Measurements from ENCODE around the gene CDKAL1.
"Not testable (repeated sequence)": the region's sequence is repeated elsewhere in the genome, so short reads cannot be mapped to it uniquely, and the experiment has no call there.

The CDKAL1 gene

DNA sequence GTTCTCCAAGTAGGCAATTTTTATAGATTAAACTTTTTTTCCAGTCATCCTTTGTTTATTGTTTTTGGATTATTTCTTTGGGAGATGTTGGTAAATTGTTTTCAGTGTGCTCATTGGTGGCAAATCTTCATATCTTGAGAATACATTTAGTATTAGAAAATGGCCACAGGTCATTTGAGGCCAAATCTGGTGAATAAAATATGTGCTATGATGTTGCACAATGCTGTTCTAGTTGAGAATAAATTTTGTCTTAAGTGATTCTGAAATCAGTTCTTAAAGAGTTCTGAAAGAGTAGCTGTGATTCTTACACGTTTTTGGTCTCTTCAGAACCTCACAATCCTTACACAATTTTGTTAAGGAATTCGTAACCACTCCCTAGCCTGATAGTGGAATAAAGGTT is 20.1 kb downstream of the CDKAL1 start:
- no peak for DNase-seq (ENCODE audit: low read depth)

GRCh38 chr6:20554817-20555216 is 20.6 kb downstream of the CDKAL1 start:
- DNase-seq (ENCODE audit: low read depth), result no peak

DNA sequence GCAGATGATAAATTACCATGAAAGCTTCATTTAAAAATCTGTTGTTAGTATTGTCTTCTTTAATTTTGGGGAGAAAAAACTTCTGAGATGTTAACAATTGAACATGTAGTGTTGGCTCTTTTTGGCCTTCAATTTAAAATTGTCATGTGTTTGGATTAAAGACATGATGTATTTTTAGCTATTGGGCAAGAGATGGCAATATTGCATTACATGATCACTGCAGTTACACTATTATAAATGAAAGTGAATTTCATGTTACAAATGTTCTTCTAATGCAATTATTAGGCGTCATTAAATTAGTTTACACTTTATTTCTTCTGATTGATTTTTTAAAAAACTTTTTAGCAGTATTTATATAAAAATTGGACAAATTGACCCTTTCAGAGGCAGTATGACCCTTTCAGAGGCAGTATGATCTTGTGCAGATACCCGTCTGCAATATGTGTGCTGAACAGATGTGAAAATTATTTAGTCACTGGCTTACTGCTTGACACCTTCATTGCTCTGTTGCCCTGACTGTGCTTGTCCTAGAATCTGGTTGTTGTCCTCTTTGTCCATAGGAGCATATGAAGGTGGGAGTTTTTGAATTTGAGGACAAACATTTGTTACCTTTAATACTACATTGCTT is 25.8 kb downstream of the CDKAL1 start:
- no peak for DNase-seq (ENCODE audit: low read depth)

DNA sequence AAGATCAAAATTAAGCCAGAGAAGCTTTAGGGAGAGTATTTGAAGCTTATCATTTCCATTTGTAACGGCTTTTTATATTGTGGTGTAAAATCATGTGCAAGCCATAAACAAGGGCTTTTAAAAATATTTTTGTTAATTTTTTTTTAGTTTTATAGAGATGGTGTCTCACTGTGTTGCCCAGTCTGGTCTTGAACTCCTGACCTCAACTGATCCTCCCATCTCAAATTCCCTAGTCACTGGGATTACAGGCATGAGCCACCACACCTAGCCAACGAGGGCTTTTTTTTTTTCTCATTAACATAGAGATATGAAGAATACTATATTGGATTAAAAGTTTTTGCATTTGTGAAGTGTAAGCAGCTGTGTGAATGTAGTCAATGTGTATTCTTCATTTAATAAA is 29.1 kb downstream of the CDKAL1 start:
- no peak for DNase-seq (ENCODE audit: low read depth)

- DNase-seq (ENCODE audit: low read depth), result no peak
Measured at GRCh38 chr6:20564269-20564668, 30.0 kb downstream of the CDKAL1 start.

DNA sequence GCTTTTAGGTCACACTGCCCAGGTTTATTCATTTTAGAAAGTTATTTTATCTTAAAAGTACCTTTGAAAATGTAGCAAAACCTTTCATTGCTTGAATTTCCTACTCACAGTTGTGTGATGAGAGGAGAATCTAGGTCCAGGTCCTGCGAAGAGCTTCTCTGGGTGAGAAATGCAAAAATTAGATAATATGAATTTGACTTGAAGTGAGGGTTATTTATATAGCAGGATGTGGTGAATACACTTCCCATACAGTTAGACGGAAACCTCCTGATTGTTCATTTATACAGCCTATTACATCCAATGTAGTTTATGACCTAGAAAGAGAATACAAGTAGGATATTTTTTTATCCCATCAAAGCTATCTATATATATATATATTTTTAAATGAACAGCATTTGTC is 30.5 kb downstream of the CDKAL1 start:
- no peak for DNase-seq (ENCODE audit: low read depth)

DNA sequence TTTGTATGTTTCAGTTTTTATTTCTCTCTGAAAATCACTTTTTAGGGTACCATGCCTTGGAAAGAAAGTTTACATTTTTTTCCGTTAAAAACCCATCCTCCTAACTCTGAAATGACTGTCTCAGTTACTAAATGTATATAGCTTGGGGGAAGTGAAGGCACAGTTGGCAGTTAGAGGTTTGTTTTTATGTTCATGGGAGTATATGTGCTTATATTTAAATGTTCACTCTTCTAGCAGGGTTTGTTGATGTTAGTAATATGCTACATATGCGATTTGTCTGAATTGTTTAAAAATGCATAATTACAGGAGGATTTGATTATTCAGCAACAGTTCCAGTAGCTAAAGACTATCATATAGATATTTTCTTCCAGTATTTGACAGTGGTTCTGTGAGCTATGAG is 31.1 kb downstream of the CDKAL1 start:
- DNase-seq (ENCODE audit: low read depth), result no peak

- DNase-seq (ENCODE audit: low read depth), result no peak
Measured at GRCh38 chr6:20566109-20566508, 31.9 kb downstream of the CDKAL1 start.

GRCh38 chr6:20569000-20569610 is 34.8 kb downstream of the CDKAL1 start:
- no peak for DNase-seq (ENCODE audit: low read depth)

DNA sequence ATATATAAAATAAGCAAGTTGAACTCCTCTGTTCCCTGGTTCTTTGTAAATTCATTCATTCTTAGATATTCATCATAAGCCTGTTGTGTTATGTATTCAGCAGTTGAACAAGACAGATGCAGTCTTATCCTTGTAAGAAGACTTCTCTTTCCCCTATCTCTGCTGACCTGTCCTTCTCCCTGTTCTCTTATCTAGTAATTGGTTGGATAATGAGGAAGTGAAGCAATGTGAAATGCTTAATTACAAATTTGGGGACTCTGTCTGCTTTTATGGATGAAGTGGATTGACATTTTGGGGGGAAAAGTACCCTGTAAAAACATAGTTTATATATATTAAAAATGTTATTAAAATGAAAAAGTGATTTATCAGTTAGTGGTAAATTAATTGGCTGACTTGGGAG is 37.0 kb downstream of the CDKAL1 start:
- no peak for DNase-seq (ENCODE audit: low read depth)

DNA sequence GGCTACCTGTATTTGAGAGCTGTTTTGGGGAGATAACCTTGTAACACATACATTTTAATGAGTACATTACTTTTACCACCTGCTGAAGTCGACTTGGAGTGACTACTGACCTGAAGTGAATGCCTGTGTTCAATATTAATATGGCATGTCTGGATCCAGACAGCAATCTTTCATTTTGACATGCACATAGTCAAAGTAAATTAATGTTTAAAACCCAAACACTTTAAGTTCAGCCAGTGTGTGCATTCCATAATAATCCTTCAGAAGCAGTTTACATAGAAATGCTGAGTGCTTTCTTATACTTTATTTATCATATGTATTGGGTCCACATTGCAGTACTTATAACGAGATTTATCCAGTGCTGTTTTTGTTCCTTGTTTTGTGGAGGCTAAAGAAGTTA is 38.0 kb downstream of the CDKAL1 start:
- no peak for DNase-seq (ENCODE audit: low read depth)

- DNase-seq (ENCODE audit: low read depth), result no peak
Measured at GRCh38 chr6:20572940-20573339, 38.7 kb downstream of the CDKAL1 start.

DNA sequence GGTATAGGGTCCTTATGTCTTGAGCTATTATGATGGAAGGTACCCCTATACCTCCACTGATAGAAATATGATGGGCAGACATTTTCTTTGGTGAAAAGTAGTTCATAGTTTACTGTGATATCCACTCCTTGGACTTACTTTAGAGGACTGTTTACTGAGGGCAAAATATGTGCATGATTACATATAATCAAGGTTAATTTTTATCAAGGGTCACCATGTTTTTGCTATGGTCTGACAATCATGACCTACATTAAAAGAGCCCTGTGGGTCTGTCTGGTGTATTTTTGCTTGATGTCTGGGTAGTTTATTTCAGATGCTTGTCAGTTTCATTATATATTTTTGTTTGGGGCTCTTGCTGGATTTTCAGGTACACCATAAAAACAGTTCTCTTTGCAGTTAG is 40.1 kb downstream of the CDKAL1 start:
- DNase-seq (ENCODE audit: low read depth), result no peak

DNA sequence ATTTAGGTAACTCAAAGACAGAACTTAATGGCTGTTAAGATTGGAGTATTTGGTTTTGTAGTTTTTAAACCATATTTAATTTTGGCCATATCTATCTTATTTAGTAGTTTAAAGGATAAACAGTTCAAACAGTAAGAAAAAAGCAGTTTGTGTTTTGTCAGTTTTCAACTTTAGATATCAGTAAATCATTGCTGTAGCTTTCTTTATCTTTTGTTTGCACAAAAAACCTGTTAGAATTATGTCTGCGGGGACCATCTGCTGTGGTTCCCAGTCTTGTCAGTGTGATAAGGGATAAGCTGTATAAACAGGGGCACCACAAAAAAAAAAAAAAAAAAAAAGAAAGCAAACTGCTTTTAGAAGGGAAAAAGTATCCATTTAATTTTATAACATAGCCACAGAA is 40.9 kb downstream of the CDKAL1 start:
- DNase-seq (ENCODE audit: low read depth), result no peak

DNA sequence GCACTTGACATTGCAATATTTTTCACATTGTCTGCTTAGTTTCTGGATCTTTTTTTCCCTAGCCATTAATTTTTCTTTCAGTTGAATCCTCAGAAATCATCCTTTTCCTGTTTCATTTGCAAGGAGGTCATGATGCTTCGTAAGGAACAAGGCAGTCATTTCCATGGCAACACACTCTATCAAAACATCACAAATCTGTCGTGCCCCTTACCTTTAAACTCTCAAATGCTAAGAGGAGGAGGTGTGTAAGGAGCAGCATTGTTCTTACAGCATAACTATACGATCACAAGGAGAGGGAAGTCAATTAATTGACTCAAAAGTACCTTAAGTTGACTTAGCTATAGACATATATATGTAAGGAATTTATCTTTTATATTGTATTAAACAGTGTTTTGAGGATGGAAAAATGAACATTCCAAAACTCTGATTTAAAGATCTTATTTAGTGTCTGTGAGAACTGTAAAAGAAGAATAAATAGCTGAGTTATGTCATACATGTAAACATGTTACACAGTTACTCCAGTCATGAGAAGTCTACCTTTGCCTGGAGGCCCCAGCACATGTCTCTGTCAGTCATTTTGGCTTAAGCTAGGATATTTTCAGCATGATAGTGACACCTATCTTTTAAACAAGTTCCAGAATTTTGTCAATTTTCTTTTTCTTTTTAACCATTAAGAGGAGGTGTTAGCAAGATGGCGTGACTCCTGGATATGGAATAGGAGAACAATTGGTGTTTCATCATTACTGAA is 41.6 kb downstream of the CDKAL1 start:
- no peak for DNase-seq (ENCODE audit: low read depth)

- DNase-seq (ENCODE audit: low read depth), result no peak
Measured at GRCh38 chr6:20577173-20577688, 43.0 kb downstream of the CDKAL1 start.

DNA sequence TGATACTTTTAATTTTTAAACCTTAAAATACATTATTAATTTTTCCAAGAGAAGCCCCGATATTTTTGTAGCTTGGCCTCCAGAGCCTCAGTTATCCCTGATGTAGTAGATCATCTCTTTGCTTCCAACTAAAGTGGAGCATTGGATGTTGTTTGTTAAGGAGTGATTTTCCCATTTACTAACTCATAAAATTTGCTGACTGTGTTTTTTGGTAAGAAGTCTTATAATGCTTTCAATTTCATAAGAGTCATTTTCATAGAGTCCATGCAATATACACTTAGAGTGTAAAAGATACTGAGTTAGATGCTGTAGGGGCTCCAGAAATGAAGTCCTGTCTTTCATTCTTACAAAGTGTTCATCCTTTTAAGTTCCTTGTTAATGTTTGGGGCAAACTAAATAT is 46.8 kb downstream of the CDKAL1 start:
- no peak for DNase-seq (ENCODE audit: low read depth)

DNA sequence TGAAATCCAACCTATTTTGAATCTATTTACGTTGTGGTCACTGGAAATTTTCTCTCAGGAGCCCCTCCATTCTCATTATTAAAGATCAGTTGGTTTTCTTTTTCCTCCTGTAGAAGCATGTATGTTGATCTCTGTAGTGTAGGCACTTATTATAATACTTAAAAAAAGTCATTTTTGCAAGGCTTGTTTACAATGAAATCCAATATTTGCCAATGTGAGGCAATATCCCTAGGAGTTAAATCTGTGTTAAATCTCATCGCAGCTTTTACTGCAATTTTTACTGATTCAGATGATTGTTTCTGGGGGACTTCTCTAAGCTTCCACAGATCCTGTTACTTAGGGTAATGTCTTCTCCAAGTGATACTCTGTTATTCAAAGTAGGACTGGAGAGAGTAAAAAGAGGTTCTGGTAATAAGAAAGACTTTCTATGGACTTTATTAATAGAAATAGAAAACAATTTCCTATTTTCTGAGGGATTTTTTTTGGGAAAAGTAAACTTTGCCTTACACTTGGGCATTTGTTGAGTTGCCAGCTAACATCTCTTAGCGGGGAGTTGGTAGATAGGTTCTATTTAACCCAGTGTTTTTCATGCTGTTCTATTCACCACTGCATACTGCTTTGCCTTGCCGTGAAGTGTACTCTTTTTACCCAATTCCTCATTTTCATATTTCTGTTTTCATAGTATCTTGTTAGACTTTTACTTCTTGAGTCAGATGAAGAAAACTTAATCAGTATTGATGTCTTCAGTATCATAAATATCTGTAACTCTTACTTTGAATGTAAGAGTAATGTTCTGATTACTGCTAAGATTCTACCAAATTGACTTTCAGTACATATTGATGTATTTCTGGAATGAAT is 48.6 kb downstream of the CDKAL1 start:
- DNase-seq (ENCODE audit: low read depth), result no peak

DNA sequence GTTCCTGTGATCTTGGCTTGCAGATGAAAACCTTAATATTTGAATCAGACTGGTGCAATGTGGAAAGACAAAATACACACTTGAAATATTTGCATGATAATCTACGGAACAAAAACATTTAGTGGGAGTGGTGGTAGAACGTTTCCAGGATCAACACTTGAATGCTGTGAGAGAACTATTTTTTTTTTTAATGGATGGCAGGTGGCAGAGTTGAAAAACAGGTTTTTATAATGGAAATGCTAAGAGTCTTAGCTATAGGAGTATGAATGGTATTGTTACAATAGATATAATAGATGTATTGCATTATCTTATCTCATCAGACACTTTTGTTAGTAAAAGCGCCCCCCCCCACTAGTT is 49.2 kb downstream of the CDKAL1 start:
- DNase-seq (ENCODE audit: low read depth), result no peak

DNA sequence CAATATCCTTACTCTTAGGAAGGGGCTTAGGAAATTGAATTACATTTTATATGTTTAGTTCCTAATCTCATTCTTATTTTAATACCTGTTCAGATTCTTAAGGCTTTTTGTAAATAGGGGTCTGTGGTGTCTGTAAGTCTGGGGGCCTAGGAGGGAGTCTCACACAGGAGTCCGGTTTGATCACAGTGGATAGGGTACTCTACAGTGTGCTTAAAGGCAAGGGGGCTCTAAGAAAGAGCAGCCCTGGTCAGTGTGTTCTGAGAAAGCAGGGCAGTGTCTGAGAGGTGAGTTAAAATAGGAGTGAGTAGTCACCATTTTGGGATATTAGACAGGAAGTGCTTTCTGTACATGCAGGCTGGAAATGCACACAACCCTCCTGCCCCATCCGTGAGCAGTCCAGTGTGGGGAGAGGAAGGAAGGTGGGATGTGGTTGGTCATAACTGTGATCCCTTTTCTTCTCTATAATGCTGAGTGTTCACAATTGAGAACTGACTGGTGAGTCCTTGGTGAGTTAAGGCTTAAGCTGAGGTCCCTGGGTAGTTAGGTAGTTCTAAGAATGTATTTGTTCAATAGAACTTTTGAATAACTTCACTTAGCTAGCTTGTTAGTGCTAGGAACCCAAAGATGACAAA is 50.0 kb downstream of the CDKAL1 start:
- no peak for DNase-seq (ENCODE audit: low read depth)

GRCh38 chr6:20589266-20589665 is 55.0 kb downstream of the CDKAL1 start:
- DNase-seq (ENCODE audit: low read depth), result no peak

GRCh38 chr6:20590476-20590875 is 56.2 kb downstream of the CDKAL1 start:
- not testable (repeated sequence) for DNase-seq (ENCODE audit: low read depth)
